ENCODE measurements around the gene TPCN2.

TPCN2 gene

DNA sequence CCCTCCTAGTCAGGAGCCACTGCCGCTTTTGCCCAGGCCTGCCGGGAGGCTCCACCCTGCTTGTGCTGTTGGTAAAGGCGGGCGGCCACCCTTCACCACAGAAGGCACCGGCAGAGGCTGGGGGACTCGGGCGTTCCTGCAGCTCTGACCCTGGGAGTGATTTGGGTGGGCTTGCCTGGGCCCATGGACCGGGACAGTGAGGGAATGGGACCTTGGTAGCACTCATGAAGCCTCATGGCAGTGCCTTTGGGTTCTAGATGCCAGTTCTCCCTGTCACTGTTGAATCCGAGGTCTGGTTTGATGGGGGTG lies 4.4 kb downstream of the TPCN2 start:
- TF ChIP-seq, protein P1, sequence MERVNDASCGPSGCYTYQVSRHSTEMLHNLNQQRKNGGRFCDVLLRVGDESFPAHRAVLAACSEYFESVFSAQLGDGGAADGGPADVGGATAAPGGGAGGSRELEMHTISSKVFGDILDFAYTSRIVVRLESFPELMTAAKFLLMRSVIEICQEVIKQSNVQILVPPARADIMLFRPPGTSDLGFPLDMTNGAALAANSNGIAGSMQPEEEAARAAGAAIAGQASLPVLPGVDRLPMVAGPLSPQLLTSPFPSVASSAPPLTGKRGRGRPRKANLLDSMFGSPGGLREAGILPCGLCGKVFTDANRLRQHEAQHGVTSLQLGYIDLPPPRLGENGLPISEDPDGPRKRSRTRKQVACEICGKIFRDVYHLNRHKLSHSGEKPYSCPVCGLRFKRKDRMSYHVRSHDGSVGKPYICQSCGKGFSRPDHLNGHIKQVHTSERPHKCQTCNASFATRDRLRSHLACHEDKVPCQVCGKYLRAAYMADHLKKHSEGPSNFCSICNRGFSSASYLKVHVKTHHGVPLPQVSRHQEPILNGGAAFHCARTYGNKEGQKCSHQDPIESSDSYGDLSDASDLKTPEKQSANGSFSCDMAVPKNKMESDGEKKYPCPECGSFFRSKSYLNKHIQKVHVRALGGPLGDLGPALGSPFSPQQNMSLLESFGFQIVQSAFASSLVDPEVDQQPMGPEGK (CRISPR knock-in tag; IDR thresholded peaks at IDR 0.05; ENCODE audit: borderline replicate concordance), result no peak
- no peak for TF ChIP-seq ZC3H10 (CRISPR knock-in tag; IDR thresholded peaks at IDR 0.05)
- TF ChIP-seq ARNTL (CRISPR knock-in tag; IDR thresholded peaks at IDR 0.05; ENCODE audit: borderline replicate concordance, low read depth), result no peak
- no peak for TF ChIP-seq TCF4 (CRISPR knock-in tag; IDR thresholded peaks at IDR 0.05; ENCODE audit: borderline replicate concordance)
- no peak for TF ChIP-seq TOX (CRISPR knock-in tag; IDR thresholded peaks at IDR 0.05; ENCODE audit: borderline replicate concordance)
- TF ChIP-seq ESRRG (CRISPR knock-in tag; IDR thresholded peaks at IDR 0.05), result no peak
- no peak for TF ChIP-seq SNAI2 (CRISPR knock-in tag; IDR thresholded peaks at IDR 0.05)
- no peak for TF ChIP-seq RARB (CRISPR knock-in tag; IDR thresholded peaks at IDR 0.05)

DNA sequence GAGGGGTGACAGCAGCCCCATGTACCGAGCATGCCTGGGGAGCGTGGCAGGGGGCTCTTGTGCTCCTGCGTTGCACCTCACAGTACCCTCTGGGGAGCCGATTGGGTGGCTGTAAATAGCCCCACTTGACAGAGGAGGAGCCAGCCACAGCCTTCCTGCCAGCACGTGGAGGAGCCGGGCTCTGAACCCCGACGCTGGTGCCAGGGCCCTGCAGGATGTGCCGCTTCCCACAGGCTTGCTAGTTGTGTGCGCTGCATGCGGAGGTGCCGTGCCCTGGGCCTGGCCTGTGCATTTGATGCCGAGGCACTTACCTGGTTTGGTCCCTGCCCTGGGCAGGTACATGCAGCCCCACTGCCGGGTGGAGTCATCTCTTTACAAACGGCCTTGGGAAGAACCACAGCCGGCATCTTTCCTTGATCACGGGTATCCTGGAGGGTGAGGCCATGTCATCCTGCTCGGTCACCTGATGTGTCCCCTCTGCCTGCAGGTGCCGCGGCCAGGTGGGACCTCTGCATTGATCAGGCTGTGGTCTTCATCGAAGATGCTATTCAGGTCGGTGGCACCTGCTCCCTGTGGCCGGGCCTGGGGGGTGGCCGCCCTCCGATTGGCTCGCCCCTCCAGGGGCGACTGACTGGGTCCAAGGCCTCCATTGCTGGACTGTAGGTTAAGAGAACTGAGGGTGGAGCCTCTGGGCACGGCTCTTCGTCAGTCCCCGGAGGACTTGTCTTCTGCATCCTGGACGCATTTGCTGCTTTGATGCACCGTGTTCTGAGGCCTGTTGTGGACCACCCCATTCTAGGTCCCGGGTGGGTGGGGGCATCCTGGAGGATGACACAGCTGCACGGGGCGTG lies 5.0 kb downstream of the TPCN2 start:
- no peak for ATAC-seq
- TF ChIP-seq, protein P1 (CRISPR knock-in tag; IDR thresholded peaks at IDR 0.05; ENCODE audit: borderline replicate concordance), result no peak
- TF ChIP-seq ZNF565 (CRISPR knock-in tag; conservative IDR thresholded peaks at IDR 0.05; ENCODE audit: low read depth) (no peak), ISL1 (CRISPR knock-in tag; IDR thresholded peaks at IDR 0.05) (no peak), GLIS3 (CRISPR knock-in tag; IDR thresholded peaks at IDR 0.05) (no peak)
- TF ChIP-seq, protein P2, sequence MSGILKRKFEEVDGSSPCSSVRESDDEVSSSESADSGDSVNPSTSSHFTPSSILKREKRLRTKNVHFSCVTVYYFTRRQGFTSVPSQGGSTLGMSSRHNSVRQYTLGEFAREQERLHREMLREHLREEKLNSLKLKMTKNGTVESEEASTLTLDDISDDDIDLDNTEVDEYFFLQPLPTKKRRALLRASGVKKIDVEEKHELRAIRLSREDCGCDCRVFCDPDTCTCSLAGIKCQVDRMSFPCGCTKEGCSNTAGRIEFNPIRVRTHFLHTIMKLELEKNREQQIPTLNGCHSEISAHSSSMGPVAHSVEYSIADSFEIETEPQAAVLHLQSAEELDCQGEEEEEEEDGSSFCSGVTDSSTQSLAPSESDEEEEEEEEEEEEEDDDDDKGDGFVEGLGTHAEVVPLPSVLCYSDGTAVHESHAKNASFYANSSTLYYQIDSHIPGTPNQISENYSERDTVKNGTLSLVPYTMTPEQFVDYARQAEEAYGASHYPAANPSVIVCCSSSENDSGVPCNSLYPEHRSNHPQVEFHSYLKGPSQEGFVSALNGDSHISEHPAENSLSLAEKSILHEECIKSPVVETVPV (CRISPR knock-in tag; IDR thresholded peaks at IDR 0.05), result no peak

More for the DNA sequence above, 4.4 kb downstream of the TPCN2 start:
- no peak for ATAC-seq

DNA sequence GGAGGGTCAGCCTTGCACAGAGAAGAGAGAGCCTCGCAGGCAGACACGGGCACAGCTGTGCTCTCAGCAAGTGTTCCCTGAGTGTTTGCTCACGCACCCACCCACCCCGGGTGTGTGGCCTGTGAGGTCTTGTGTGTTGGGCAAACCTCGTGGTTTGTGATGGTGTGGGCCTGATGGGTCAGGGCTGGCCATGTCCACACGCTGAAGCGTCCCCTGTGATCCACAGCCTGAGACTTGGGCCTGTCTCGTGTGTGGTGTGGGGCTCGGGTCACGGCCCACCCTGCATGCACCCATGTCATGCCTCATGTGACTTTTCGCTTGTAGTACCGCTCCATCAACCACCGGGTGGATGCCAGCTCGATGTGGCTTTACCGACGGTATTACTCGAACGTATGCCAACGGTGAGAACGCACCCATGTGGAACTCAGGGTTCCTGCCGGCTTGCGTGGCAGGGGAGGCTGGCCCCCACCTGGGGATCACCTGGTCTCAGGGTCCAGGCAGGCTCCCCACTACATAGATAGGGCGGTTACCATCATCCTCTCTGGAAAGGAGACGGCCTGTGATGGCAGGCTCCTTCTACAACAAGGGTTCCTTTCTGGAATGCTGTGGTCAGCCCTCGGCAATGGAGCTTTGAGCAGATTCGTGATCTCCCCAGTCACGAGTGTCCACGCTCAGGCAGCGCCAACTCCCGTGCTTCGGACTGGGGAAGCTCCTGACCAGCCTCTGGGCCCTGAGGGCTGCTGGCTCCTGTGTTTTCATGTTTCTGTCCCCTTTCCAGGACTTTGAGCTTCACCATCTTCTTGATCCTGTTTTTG lies 5.9 kb downstream of the TPCN2 start:
- TF ChIP-seq ZNF70 (CRISPR knock-in tag; IDR thresholded peaks at IDR 0.05) (no peak), TCF4 (CRISPR knock-in tag; IDR thresholded peaks at IDR 0.05; ENCODE audit: borderline replicate concordance) (no peak), PPARA (CRISPR knock-in tag; IDR thresholded peaks at IDR 0.05; ENCODE audit: borderline replicate concordance) (no peak), ZNF8 (CRISPR knock-in tag; IDR thresholded peaks at IDR 0.05) (no peak), ISL1 (CRISPR knock-in tag; IDR thresholded peaks at IDR 0.05) (no peak), BACH2 (CRISPR knock-in tag; IDR thresholded peaks at IDR 0.05; ENCODE audit: borderline replicate concordance) (no peak)
- TF ChIP-seq, protein P3, sequence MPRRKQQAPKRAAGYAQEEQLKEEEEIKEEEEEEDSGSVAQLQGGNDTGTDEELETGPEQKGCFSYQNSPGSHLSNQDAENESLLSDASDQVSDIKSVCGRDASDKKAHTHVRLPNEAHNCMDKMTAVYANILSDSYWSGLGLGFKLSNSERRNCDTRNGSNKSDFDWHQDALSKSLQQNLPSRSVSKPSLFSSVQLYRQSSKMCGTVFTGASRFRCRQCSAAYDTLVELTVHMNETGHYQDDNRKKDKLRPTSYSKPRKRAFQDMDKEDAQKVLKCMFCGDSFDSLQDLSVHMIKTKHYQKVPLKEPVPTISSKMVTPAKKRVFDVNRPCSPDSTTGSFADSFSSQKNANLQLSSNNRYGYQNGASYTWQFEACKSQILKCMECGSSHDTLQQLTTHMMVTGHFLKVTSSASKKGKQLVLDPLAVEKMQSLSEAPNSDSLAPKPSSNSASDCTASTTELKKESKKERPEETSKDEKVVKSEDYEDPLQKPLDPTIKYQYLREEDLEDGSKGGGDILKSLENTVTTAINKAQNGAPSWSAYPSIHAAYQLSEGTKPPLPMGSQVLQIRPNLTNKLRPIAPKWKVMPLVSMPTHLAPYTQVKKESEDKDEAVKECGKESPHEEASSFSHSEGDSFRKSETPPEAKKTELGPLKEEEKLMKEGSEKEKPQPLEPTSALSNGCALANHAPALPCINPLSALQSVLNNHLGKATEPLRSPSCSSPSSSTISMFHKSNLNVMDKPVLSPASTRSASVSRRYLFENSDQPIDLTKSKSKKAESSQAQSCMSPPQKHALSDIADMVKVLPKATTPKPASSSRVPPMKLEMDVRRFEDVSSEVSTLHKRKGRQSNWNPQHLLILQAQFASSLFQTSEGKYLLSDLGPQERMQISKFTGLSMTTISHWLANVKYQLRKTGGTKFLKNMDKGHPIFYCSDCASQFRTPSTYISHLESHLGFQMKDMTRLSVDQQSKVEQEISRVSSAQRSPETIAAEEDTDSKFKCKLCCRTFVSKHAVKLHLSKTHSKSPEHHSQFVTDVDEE (CRISPR knock-in tag; IDR thresholded peaks at IDR 0.05), result no peak
- TF ChIP-seq, protein P4, sequence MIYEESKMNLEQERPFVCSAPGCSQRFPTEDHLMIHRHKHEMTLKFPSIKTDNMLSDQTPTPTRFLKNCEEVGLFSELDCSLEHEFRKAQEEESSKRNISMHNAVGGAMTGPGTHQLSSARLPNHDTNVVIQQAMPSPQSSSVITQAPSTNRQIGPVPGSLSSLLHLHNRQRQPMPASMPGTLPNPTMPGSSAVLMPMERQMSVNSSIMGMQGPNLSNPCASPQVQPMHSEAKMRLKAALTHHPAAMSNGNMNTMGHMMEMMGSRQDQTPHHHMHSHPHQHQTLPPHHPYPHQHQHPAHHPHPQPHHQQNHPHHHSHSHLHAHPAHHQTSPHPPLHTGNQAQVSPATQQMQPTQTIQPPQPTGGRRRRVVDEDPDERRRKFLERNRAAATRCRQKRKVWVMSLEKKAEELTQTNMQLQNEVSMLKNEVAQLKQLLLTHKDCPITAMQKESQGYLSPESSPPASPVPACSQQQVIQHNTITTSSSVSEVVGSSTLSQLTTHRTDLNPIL (CRISPR knock-in tag; IDR thresholded peaks at IDR 0.05; ENCODE audit: low read depth), result no peak
- ATAC-seq, result no peak
